GM18502 (cell line): ENCODE results near the gene NPHP4.

Source experiments
- ATAC-seq: cut with Tn5 transposase; IDR thresholded peaks from one replicate; pipeline ENCODE4 v1.9.1; 2021; ENCODE audit warnings: mild to moderate bottlenecking; ENCODE audit not compliant: unreplicated experiment, poor library complexity

Gene NPHP4

GRCh38 chr1:5820026-5820421 is 172.2 kb downstream of the NPHP4 start:
- no peak for ATAC-seq

DNA sequence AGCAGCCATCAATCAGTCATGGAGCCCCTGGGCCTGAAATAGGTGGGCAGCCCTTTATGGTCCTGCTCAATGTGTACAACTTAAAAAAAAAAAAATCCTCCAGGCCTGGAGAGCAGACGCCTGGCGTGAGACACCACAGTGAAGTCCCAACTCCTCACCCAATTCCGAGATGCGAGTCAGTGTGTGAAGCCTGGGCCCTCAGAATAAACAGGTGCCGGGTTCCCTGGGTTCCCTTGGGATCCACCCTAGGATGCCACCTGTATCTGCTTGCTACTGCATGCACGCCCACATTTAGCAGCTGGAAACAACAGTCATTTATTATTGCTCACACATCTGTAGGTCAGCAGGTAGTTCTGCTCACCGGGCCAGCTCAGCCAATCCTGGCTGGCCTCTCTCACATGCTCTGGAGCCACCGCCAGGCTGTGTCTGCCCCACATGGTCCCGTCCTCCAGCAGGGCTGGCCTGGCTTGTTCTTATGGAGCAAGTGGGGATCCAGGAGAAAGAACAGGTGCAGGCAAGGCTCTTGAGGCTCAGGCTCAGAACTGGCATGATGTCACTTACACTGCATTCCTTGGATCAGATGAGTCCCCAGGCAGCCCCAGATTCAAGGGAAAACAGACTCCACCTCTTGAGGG is 172.7 kb downstream of the NPHP4 start:
- ATAC-seq = no peak

GRCh38 chr1:5818755-5819154 is 173.5 kb downstream of the NPHP4 start:
- no peak for ATAC-seq

- ATAC-seq = no peak
Measured at GRCh38 chr1:5815716-5816115, 176.5 kb downstream of the NPHP4 start.

DNA sequence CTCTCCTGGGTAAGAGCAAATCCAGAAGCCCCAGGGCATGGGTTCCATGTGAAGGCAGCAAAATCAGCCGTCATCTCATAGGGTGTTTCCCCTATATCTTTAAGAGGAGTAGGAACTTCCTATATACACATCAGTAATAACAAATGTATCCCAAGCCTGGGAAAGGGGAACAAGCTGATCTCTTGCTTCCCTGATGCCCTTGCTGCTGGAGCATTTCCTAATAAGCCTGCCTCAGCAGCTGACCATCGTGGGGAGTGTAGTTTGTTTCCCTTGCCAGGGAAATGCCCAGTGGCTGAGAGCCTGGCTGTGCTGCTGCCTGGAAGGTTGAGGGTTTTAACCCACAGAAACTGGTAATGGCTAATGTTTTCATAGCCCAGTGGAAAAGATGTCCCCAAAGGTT is 177.0 kb downstream of the NPHP4 start:
- no peak for ATAC-seq

DNA sequence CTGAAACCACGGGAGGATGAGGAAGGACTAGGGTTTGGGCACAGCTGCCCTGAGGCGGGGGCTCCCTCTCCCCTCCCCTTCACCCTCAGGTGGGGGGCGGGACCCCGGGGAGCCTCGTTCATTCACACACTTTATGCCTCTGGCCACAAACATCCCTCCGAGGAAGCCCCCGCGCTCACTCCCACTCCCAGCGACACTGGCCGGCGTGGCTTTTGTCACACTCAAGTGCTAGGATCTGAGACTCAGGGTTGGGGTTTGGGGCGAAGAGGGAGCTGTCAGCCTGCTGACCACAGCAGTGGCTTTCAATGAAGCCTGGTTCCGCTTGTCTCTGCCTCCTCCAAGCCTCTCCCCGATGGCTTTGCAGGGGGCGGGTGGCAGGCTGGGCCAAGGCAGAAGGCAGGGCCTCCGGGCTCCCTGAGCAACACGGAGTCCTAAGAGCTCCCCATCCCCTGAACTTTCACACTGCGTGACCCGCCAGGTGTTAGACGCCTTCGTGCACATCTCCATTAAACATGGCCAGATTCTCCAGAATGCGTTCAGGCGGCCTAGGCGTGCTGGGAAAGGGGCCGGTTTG is 178.1 kb downstream of the NPHP4 start:
- ATAC-seq = no peak

DNA sequence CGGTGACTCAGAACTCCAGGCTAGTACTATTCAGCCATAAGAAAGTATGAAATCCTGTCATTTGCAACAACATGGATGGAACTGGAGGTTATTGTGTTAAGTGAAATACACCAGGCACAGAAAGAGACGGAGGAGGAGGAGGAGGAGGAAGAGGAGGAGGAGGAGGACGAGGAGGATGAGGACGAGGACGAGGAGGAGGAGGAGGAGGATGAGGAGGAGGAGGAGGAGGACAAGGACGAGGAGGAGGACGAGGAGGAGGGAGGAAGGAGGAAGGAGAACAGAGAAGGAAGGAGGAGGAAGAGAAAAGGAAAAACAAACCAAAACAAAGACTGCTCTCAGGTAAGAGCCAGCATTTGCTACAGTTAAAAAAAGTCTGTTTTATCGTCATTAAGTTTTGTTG is 178.7 kb downstream of the NPHP4 start:
- no peak for ATAC-seq
